Uterus (tissue), 2 donors: Measurements from ENCODE around the gene TSPAN13.

Source experiments
- CTCF ChIP-seq, 4 experiments: fragments of 200-600 bp in 2 of 4; fragments of 450-650 bp in 2 of 4; sonication (generic) in 2 of 4; IDR thresholded peaks; one replicate each; pipeline ENCODE4 v1.5.1; 2016 to 2019; ENCODE audit warnings: antibody characterized with exemption in 4 of 4, mild to moderate bottlenecking in 2 of 4, moderate library complexity in 1 of 4
- POLR2A ChIP-seq, 2 donors: fragments of 450-650 bp; IDR thresholded peaks; one replicate each; pipeline ENCODE4 v1.6.1; 2016; ENCODE audit warnings: antibody characterized with exemption in 2 of 2, mild to moderate bottlenecking in 1 of 2, moderate library complexity in 1 of 2

- TF ChIP-seq CTCF (IDR thresholded peaks at IDR 0.05) (no peak), POLR2A (IDR thresholded peaks at IDR 0.05) (no peak)
Measured at GRCh38 chr7:16765436-16765859, 11.9 kb downstream of the TSPAN13 start.
